Sigmoid colon (tissue), 7 donors: ENCODE data around the gene ADARB2. TPM values are rescaled to one million over a fixed set of nuclear protein-coding genes. Genes with fewer than 3 reads are reported as not detected.
"Not testable (repeated sequence)": the region's sequence is repeated elsewhere in the genome, so short reads cannot be mapped to it uniquely, and the experiment has no call there.

ENCODE experiments used
- DNase-seq: peaks from one replicate; pipeline ENCODE4 v3.0.0-alpha.2; 2019
- H3K27ac ChIP-seq, 4 donors: fragments of 200-600 bp; sonication (generic); one replicate each; pipeline ENCODE4 v1.5.1; 2016 to 2019; ENCODE audit warnings: mild to moderate bottlenecking in 1 of 4
- H3K27me3 ChIP-seq, 3 donors: fragments of 200-600 bp; sonication (generic); one replicate each; pipeline ENCODE4 v1.5.1; 2019; ENCODE audit warnings: mild to moderate bottlenecking in 1 of 3
- H3K36me3 ChIP-seq, 4 donors: fragments of 200-600 bp; sonication (generic); one replicate each; pipeline ENCODE4 v1.5.1; 2016 to 2019
- H3K4me1 ChIP-seq, 4 donors: fragments of 200-600 bp; sonication (generic); one replicate each; pipeline ENCODE4 v1.5.1; 2017 to 2019
- H3K4me3 ChIP-seq, 4 donors: fragments of 200-600 bp; sonication (generic); one replicate each; pipeline ENCODE4 v1.5.1; 2017 to 2019; ENCODE audit warnings: mild to moderate bottlenecking in 2 of 4, moderate library complexity in 1 of 4
- H3K9me3 ChIP-seq, 4 donors: fragments of 200-600 bp in 3 of 4; sonication (generic) in 3 of 4; one replicate each; pipeline versions ENCODE4 v1.5.1 to v1.6.1; 2013 to 2019
- EP300 ChIP-seq, 4 donors: sonication (generic); formaldehyde crosslinking; IDR thresholded peaks; one replicate each; pipeline ENCODE4 v1.6.1; 2017; ENCODE audit warnings: antibody characterized with exemption in 4 of 4
- POLR2A ChIP-seq, 2 donors: fragments of 450-650 bp; IDR thresholded peaks; one replicate each; pipeline ENCODE4 v1.6.1; 2016; ENCODE audit warnings: antibody characterized with exemption in 2 of 2, mild to moderate bottlenecking in 2 of 2, moderate library complexity in 2 of 2
- POLR2AphosphoS5 ChIP-seq, 4 donors: sonication (generic); formaldehyde crosslinking; IDR thresholded peaks; one replicate each; pipeline ENCODE4 v1.6.1; 2017; ENCODE audit warnings: antibody characterized with exemption in 4 of 4
- WGBS, 2 donors: extraction: QIAGEN DNeasy Blood & Tissue Kit; methylation state at CpG; one replicate each; pipeline ENCODE4 v1.1.7; 2013; 5-methylcytosine and 5-hydroxymethylcytosine counted together
- intact Hi-C: fragments of 100-400 bp; cut with DNase I; formaldehyde crosslinking; loops from one replicate; pipeline ENCODE4 v1.15.1; 2023
- polyA plus RNA-seq, 3 donors: library from polyadenylated mRNA; stranded (reverse); fragments of 200-250 nt; gene quantifications; one replicate each; pipeline ENCODE4 v1.2.3, GENCODE V29; 2013
- total RNA-seq, 4 donors: library from RNA; depleted of rRNA; stranded (reverse); fragments of >200 nt; gene quantifications; one replicate each; pipeline ENCODE4 v1.1.0, GENCODE V29; 2016
- TF ChIP-seq, protein P1 (sequence below), 4 experiments: fragments of 450-650 bp in 3 of 4; fragments of 200-600 bp in 1 of 4; IDR thresholded peaks; one replicate each; pipeline ENCODE4 v1.5.1; 2016 to 2019; ENCODE audit warnings: antibody characterized with exemption in 4 of 4, mild to moderate bottlenecking in 3 of 4, moderate library complexity in 2 of 4
- donor health status: healthy with polysubstance abuse.
- donor health status: Bipolar disorder and iron deficiency.
- donor health status: healthy.

ADARB2 gene
- total and polyA plus RNA-seq, 7 donors = 0.60 to 5.9 (median 3.5) TPM; not detected in 1

DNA sequence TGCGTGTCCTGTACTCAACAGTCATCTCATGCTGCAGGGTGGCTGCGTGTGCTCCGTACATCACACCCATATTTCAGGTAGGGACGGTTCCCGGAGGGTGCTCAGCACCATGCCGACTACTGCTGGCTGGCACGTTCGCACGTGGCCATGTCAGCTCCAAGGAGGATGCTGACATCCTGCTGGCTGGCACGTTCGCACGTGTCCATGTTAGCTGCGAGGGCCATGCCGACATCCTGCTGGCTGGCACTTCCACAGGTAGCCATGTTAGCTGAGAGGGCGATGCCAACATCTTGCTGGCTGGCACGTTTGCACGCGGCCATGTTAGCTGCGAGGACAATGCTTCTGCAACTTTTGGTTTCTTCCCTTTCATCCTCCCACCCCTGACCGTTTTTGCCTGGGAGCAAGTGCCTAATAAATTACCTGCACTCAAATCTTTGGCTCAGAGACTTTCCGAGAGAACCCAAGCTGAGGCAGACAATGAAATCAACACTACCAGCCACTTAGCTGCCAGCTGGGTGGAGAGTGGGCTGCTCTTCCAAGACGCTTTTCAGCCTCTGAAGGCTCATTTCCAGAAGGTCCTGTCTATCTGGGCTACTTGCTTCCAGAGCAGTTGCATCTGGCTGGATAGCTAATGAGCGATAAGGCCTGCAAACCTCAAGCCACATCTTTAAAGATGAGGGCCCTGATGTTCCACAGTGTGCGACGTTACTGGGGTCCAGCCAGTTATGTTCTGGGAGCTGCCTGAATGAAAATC, 576.6 kb downstream of the ADARB2 start:
- TF ChIP-seq EP300 (IDR thresholded peaks at IDR 0.05) (no peak), POLR2A (IDR thresholded peaks at IDR 0.05) (no peak), POLR2AphosphoS5 (IDR thresholded peaks at IDR 0.05) (no peak)
- TF ChIP-seq, protein P1, sequence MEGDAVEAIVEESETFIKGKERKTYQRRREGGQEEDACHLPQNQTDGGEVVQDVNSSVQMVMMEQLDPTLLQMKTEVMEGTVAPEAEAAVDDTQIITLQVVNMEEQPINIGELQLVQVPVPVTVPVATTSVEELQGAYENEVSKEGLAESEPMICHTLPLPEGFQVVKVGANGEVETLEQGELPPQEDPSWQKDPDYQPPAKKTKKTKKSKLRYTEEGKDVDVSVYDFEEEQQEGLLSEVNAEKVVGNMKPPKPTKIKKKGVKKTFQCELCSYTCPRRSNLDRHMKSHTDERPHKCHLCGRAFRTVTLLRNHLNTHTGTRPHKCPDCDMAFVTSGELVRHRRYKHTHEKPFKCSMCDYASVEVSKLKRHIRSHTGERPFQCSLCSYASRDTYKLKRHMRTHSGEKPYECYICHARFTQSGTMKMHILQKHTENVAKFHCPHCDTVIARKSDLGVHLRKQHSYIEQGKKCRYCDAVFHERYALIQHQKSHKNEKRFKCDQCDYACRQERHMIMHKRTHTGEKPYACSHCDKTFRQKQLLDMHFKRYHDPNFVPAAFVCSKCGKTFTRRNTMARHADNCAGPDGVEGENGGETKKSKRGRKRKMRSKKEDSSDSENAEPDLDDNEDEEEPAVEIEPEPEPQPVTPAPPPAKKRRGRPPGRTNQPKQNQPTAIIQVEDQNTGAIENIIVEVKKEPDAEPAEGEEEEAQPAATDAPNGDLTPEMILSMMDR (IDR thresholded peaks at IDR 0.05) = no peak
- H3K27ac ChIP-seq = no peak overlapping the region
- intact Hi-C loops = no loop called here
- no peaks in the 10 kb centered on the region for H3K9me3 ChIP-seq
- no peaks in the 10 kb centered on the region for H3K36me3 ChIP-seq
- peak; percentile 41 for DNase-seq
- no peaks in the 10 kb centered on the region for H3K27me3 ChIP-seq
- no peak overlapping the region for H3K4me3 ChIP-seq
- no peaks in the 10 kb centered on the region for H3K4me1 ChIP-seq
- WGBS, 2 donors = 90 to 93% methylated on average over 25 of the region's 25 CpGs

DNA sequence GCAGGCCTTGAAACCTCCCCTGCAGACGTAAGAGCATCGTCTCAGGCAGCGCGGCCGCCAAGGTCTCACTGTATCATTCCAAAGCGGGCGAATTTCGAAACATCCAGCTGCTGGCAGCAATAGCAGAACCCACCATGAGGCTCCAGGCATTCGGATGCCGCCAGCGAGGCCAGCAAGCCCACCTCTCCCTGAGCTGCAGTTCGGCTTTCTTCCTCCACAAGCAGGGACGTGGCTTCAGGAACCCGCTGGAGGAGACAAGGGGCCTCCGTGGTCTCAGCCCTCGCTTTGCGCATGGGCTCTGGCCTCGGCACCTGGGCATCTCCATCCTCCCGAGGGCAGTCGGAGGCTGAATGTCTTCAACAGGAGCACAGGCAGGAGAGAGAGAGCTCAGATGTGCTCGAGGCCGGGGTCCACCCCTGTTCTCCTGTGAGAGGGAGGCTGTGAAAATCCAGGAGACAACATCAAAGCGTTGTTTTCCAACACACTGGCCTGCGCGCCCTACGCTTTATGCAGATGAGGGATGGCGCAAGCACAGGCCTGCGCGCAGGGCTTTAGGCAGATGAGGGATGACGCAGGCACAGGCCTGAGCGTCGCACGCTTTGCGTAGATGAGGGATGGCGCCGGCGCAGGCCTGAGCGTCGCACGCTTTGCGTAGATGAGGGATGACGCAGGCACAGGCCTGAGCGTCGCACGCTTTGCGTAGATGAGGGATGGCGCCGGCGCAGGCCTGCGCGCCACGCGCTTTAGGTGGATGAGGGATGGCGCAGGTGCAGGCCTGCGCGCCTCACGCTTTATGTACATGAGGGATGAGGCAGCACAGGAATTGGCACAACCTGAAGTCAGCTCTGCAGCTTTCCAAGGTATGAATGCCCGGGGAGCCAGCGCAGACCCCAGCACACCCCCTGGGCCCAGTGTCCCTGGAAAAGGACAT, 577.9 kb downstream of the ADARB2 start:
- no peaks in the 10 kb centered on the region for H3K27me3 ChIP-seq
- H3K4me1 ChIP-seq = no peaks in the 10 kb centered on the region
- no peak overlapping the region for H3K27ac ChIP-seq
- TF ChIP-seq EP300 (IDR thresholded peaks at IDR 0.05) (no peak), POLR2AphosphoS5 (IDR thresholded peaks at IDR 0.05) (no peak), POLR2A (IDR thresholded peaks at IDR 0.05) (no peak)
- TF ChIP-seq, protein P1 (IDR thresholded peaks at IDR 0.05) = no peak
- intact Hi-C loops = no loop called here
- 89 to 92% methylated on average over 59 of the region's 59 CpGs for WGBS, 2 donors
- H3K9me3 ChIP-seq = no peaks in the 10 kb centered on the region
- H3K36me3 ChIP-seq = no peaks in the 10 kb centered on the region
- H3K4me3 ChIP-seq = no peak overlapping the region
- peak; percentile 50 for DNase-seq

DNA sequence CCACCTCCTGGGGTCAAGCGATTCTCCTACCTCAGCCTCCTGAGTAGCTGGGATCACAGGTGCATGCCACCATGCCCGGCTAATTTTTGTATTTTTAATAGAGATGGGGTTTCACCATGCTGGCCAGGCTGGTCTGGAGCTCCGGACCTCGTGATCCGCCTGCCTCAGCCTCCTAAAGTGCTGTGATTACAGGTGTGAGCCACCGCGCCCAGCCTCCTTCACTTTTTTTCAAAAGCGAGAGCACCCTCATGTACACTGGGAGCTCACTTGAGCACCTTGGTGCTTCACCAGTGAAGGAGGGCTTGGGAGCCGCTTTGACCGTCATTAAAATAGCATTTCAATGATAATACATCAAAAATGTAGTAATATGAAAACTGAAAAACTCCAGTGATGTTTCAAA, 578.8 kb downstream of the ADARB2 start:
- intact Hi-C loops, H3K9me3 ChIP-seq, H3K4me3 ChIP-seq, H3K27ac ChIP-seq, H3K27me3 ChIP-seq, H3K36me3 ChIP-seq, H3K4me1 ChIP-seq: not testable (repeated sequence)
- peak; percentile 26 for DNase-seq
- 92 to 95% methylated on average over 10 of the region's 10 CpGs for WGBS, 2 donors

DNA sequence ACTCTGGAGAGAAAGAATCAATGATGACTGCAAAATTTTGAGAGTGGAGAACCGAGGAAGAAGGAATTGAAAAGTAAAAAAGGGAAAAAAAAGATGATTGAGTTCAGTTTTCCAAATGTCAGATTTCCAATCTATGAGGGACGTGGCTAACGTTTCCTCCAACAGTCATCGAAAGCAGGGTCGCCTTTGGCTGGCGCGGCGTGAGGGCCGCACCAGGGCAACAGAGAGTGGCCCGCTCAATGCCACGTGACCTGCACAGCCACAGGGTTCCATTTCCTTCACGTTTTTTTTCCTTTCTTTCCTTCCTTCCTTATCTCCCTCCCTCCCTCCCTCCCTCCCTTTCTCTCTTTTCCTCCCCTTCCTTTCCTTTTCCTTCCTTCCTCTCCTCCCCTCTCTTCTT, 579.3 kb downstream of the ADARB2 start:
- Histone ChIP-seq H3K27ac (no peak overlapping the region), H3K9me3 (no peaks in the 10 kb centered on the region), H3K4me3 (no peak overlapping the region), H3K4me1 (no peaks in the 10 kb centered on the region), H3K27me3 (no peaks in the 10 kb centered on the region), H3K36me3 (no peaks in the 10 kb centered on the region)
- 90 to 91% methylated on average over 12 of the region's 12 CpGs for WGBS, 2 donors
- DNase-seq = no peak
- intact Hi-C loops = no loop called here
- TF ChIP-seq EP300 (IDR thresholded peaks at IDR 0.05) = no peak

DNA sequence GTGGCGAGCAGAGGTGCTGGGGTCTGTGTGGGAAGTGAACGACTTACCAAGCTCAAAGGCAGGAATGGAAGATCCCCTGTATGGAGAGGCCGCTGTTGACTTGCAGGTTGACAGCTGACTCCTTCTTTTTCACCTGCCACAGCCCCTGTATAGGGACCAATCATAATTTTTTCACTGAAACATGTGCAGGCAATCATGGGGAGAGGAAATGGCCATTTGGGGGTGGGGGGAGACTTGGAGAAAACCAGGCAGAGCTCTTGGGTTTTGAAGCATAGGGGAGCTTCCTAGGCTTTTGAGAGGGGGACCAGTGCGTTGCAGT, 579.8 kb downstream of the ADARB2 start:
- TF ChIP-seq EP300 (IDR thresholded peaks at IDR 0.05) (no peak), POLR2AphosphoS5 (IDR thresholded peaks at IDR 0.05) (no peak), POLR2A (IDR thresholded peaks at IDR 0.05) (no peak)
- TF ChIP-seq, protein P1 (IDR thresholded peaks at IDR 0.05) = no peak
- Histone ChIP-seq H3K4me3 (no peak overlapping the region), H3K36me3 (no peaks in the 10 kb centered on the region), H3K9me3 (no peaks in the 10 kb centered on the region), H3K27me3 (no peaks in the 10 kb centered on the region), H3K27ac (no peak overlapping the region), H3K4me1 (no peaks in the 10 kb centered on the region)
- intact Hi-C loops = no loop called here
- no peak for DNase-seq
- 88 to 89% methylated on average over 4 of the region's 4 CpGs for WGBS, 2 donors
